HG03159 (cell line): Measurements from ENCODE around the gene NOTUM.
A peak's percentile ranks its signal among the peaks of the same experiment; 100 is the strongest.

ENCODE experiments used
- ATAC-seq: cut with Tn5 transposase; IDR thresholded peaks from one replicate; pipeline ENCODE4 v1.9.1; 2021; ENCODE audit warnings: mild to moderate bottlenecking, moderate library complexity; ENCODE audit not compliant: unreplicated experiment

NOTUM gene

GRCh38 chr17:81978524-81979298 lies 17.7 kb upstream of the NOTUM start:
- no peak for ATAC-seq

GRCh38 chr17:81977211-81977808 lies 16.3 kb upstream of the NOTUM start, which contains the start of gene ASPSCR1:
TSS of gene ASPSCR1 (plus strand) at chr17:81977629. CDS start at chr17:81977647, 18 bp downstream.
- ATAC-seq: peak; percentile 82

- no peak for ATAC-seq
Measured at GRCh38 chr17:81976332-81977210, 15.6 kb upstream of the NOTUM start.

- no peak for ATAC-seq
Measured at GRCh38 chr17:81973432-81973831, 12.4 kb upstream of the NOTUM start.

- ATAC-seq: no peak
Measured at GRCh38 chr17:81968850-81969812, 8.1 kb upstream of the NOTUM start.

- no peak for ATAC-seq
Measured at GRCh38 chr17:81968396-81968745, 7.4 kb upstream of the NOTUM start.

GRCh38 chr17:81967533-81968395 lies 6.8 kb upstream of the NOTUM start:
- no peak for ATAC-seq

GRCh38 chr17:81967244-81967532 lies 6.2 kb upstream of the NOTUM start:
- ATAC-seq: no peak

- no peak for ATAC-seq
Measured at GRCh38 chr17:81966343-81967243, 5.6 kb upstream of the NOTUM start.

- no peak for ATAC-seq
Measured at GRCh38 chr17:81964081-81964849, 3.3 kb upstream of the NOTUM start.

- no peak for ATAC-seq
Measured at GRCh38 chr17:81962499-81963441, 1.8 kb upstream of the NOTUM start.

- ATAC-seq: no peak
Measured at GRCh38 chr17:81961521-81962498, 823 bp upstream of the NOTUM start.

GRCh38 chr17:81960130-81960958 lies 643 bp downstream of the NOTUM start:
- no peak for ATAC-seq

- ATAC-seq: no peak
Measured at GRCh38 chr17:81959362-81960129, 1.4 kb downstream of the NOTUM start.
